IMR-90 (cell line): ENCODE data around the gene EPB41L4A. TPM values are rescaled to one million over a fixed set of nuclear protein-coding genes. Genes with fewer than 3 reads are reported as not detected.

ENCODE experiments used
- ATAC-seq: fragments of 200-7000 bp; cut with Tn5 transposase; 2 replicates; pipeline ENCODE4 v1.9.1; 2020; ENCODE audit warnings: low read depth, mild to moderate bottlenecking, moderate library complexity
- BruUV-seq: library from RNA; stranded (reverse); fragments of 400-500 nt; replicated peaks from 2 replicates; lab custom pipeline; 2021; lab: Mats Ljungman, UMichigan
- CTCF ChIA-PET: fragments of 300-600 bp; formaldehyde crosslinking; extraction: SDS; loops from one replicate; lab custom pipeline; 2021; ENCODE audit warnings: antibody characterized with exemption; lab: Yijun Ruan, JAX
- POLR2A ChIA-PET: fragments of 300-600 bp; sonication (Branson Sonifier 250); formaldehyde crosslinking; loops from one replicate; lab custom pipeline; 2022; ENCODE audit warnings: antibody characterized with exemption; ENCODE audit not compliant: unreplicated experiment; lab: Charles Lee
- DNase-seq: peaks from one replicate; pipeline ENCODE4 v3.0.0; 2013
- H2AFZ ChIP-seq: replicated peaks from 2 replicates; pipeline ENCODE3; 2013; ENCODE audit warnings: low read length, mild to moderate bottlenecking; ENCODE audit not compliant: poor library complexity
- H2AK5ac ChIP-seq: 2 replicates; pipeline ENCODE4 v1.6.1; 2013; ENCODE audit warnings: low read depth, low read length, inconsistent platforms
- H2AK9ac ChIP-seq: replicated peaks from 2 replicates; pipeline ENCODE3; 2013; ENCODE audit warnings: mild to moderate bottlenecking, low read depth, low read length, moderate library complexity; ENCODE audit not compliant: poor library complexity
- H2BK120ac ChIP-seq: 2 replicates; pipeline ENCODE4 v1.6.1; 2013; ENCODE audit warnings: low read depth, low read length, inconsistent platforms
- H2BK15ac ChIP-seq: 3 replicates; pipeline ENCODE4 v1.6.1; 2013; ENCODE audit warnings: low read depth, low read length, inconsistent platforms
- H2BK20ac ChIP-seq: 2 replicates; pipeline ENCODE4 v1.6.1; 2013; ENCODE audit warnings: low read depth, mild to moderate bottlenecking, inconsistent platforms, low read length, moderate library complexity
- H2BK5ac ChIP-seq: 2 replicates; pipeline ENCODE4 v1.6.1; 2013; ENCODE audit warnings: mild to moderate bottlenecking, low read depth, low read length, inconsistent platforms; ENCODE audit not compliant: poor library complexity, severe bottlenecking
- H3K14ac ChIP-seq: replicated peaks from 2 replicates; pipeline ENCODE4 v1.6.1; 2013; ENCODE audit warnings: low read depth, low read length, inconsistent platforms
- H3K18ac ChIP-seq: 2 replicates; pipeline ENCODE4 v1.6.1; 2013; ENCODE audit warnings: low read depth, low read length, control low read depth
- H3K23ac ChIP-seq: 2 replicates; pipeline ENCODE4 v1.6.1; 2013; ENCODE audit warnings: low read depth, low read length, inconsistent platforms
- H3K27ac ChIP-seq: 2 replicates; pipeline ENCODE4 v1.5.1; 2013; ENCODE audit warnings: mild to moderate bottlenecking, control low read depth, low read length; ENCODE audit not compliant: insufficient read depth
- H3K27me3 ChIP-seq: 2 replicates; pipeline ENCODE4 v1.6.1; 2013; ENCODE audit warnings: low read length; ENCODE audit not compliant: control insufficient read depth, insufficient read depth
- H3K36me3 ChIP-seq: 2 replicates; pipeline ENCODE4 v1.6.1; 2013; ENCODE audit warnings: low read length, mixed read lengths; ENCODE audit not compliant: control insufficient read depth, insufficient read depth
- H3K4ac ChIP-seq: 2 replicates; pipeline ENCODE4 v1.6.1; 2013; ENCODE audit warnings: low read depth, low read length, inconsistent platforms
- H3K4me1 ChIP-seq: 2 replicates; pipeline ENCODE4 v1.6.1; 2013; ENCODE audit warnings: low read length, mixed read lengths; ENCODE audit not compliant: control insufficient read depth, insufficient read depth
- H3K4me2 ChIP-seq: 2 replicates; pipeline ENCODE4 v1.6.1; 2013; ENCODE audit warnings: low read depth, mild to moderate bottlenecking, control low read depth, low read length, moderate library complexity
- H3K4me3 ChIP-seq: 2 replicates; pipeline ENCODE4 v1.5.1; 2013; ENCODE audit warnings: low read depth, mild to moderate bottlenecking, control low read depth, low read length, moderate library complexity; ENCODE audit not compliant: insufficient read depth
- H3K56ac ChIP-seq: 2 replicates; pipeline ENCODE4 v1.6.1; 2013; ENCODE audit warnings: low read length, inconsistent platforms; ENCODE audit not compliant: insufficient read depth; ENCODE audit errors: extremely low read depth
- H3K79me1 ChIP-seq, 2 experiments: 2 replicates each; pipeline ENCODE4 v1.6.1; 2013; ENCODE audit warnings: low read length in 2 of 2, inconsistent platforms in 1 of 2, low read depth in 1 of 2
- H3K9ac ChIP-seq: 2 replicates; pipeline ENCODE4 v1.6.1; 2013; ENCODE audit warnings: low read depth, low read length, control low read depth
- H3K9me1 ChIP-seq: 2 replicates; pipeline ENCODE4 v1.6.1; 2013; ENCODE audit warnings: low read length, inconsistent platforms; ENCODE audit not compliant: insufficient read depth
- H3K9me3 ChIP-seq: 2 replicates; pipeline ENCODE4 v1.6.1; 2013; ENCODE audit warnings: low read length; ENCODE audit not compliant: control insufficient read depth, insufficient read depth
- H4K20me1 ChIP-seq: 2 replicates; pipeline ENCODE4 v1.6.1; 2013; ENCODE audit warnings: low read length, inconsistent platforms; ENCODE audit not compliant: insufficient read depth
- H4K5ac ChIP-seq: 2 replicates; pipeline ENCODE4 v1.6.1; 2013; ENCODE audit warnings: mild to moderate bottlenecking, low read depth, low read length, control low read depth
- H4K8ac ChIP-seq, 2 experiments: 2 replicates each; pipeline ENCODE4 v1.6.1; 2013; ENCODE audit warnings: low read depth in 2 of 2, low read length in 2 of 2, control low read depth in 1 of 2, inconsistent platforms in 1 of 2
- H4K91ac ChIP-seq: 2 replicates; pipeline ENCODE4 v1.6.1; 2013; ENCODE audit warnings: low read depth, low read length, inconsistent platforms; ENCODE audit not compliant: insufficient read depth
- BHLHE40 ChIP-seq: fragments of 150-350 bp; IDR thresholded peaks from 2 replicates; pipeline ENCODE4 v1.6.1; 2016; ENCODE audit warnings: mild to moderate bottlenecking, low read depth, low read length
- CEBPB ChIP-seq: IDR thresholded peaks from 2 replicates; pipeline ENCODE4 v1.6.1; 2012; ENCODE audit warnings: low read depth, low read length, improper control_type of control experiment
- CHD1 ChIP-seq: IDR thresholded peaks from 2 replicates; pipeline ENCODE4 v1.6.1; 2012; ENCODE audit warnings: low read depth, low read length, improper control_type of control experiment
- FOS ChIP-seq: fragments of 150-350 bp; IDR thresholded peaks from 2 replicates; pipeline ENCODE4 v1.6.1; 2016; ENCODE audit warnings: low read depth, low read length
- MAFK ChIP-seq: IDR thresholded peaks from 2 replicates; pipeline ENCODE4 v1.6.1; 2012; ENCODE audit warnings: low read depth, low read length, improper control_type of control experiment
- MAZ ChIP-seq: IDR thresholded peaks from 2 replicates; pipeline ENCODE4 v1.6.1; 2012; ENCODE audit warnings: low read depth, mild to moderate bottlenecking, low read length, improper control_type of control experiment, moderate library complexity, borderline replicate concordance
- MXI1 ChIP-seq: IDR thresholded peaks from 2 replicates; pipeline ENCODE4 v1.6.1; 2012; ENCODE audit warnings: low read depth, mild to moderate bottlenecking, low read length, moderate library complexity, borderline replicate concordance
- NFE2L2 ChIP-seq: fragments of 150-350 bp; IDR thresholded peaks from 2 replicates; pipeline ENCODE4 v1.6.1; 2016; ENCODE audit warnings: low read depth, mild to moderate bottlenecking, low read length
- POLR2A ChIP-seq: IDR thresholded peaks from 2 replicates; pipeline ENCODE4 v1.6.1; 2012; ENCODE audit warnings: mild to moderate bottlenecking, low read depth, low read length
- RAD21 ChIP-seq: IDR thresholded peaks from 2 replicates; pipeline ENCODE4 v1.6.1; 2012; ENCODE audit warnings: low read length, improper control_type of control experiment
- RCOR1 ChIP-seq: IDR thresholded peaks from 2 replicates; pipeline ENCODE4 v1.6.1; 2012; ENCODE audit warnings: mild to moderate bottlenecking, low read length, improper control_type of control experiment; ENCODE audit not compliant: insufficient replicate concordance
- RFX5 ChIP-seq: IDR thresholded peaks from 2 replicates; pipeline ENCODE4 v1.8.0; 2012; ENCODE audit warnings: low read depth, mild to moderate bottlenecking, low read length, moderate library complexity
- SMC3 ChIP-seq: fragments of 150-350 bp; IDR thresholded peaks from 2 replicates; pipeline ENCODE4 v1.6.1; 2016; ENCODE audit warnings: low read depth, mild to moderate bottlenecking, antibody characterized with exemption, low read length, moderate library complexity
- WGBS, 2 experiments: methylation state at CpG; one replicate each; pipeline versions ENCODE4 v1.1.5 to v1.1.7; 2013; ENCODE audit warnings: missing lambda C conversion rate in 2 of 2; ENCODE audit not compliant: insufficient read length in 1 of 2; ENCODE audit errors: extremely low coverage in 2 of 2; 5-methylcytosine and 5-hydroxymethylcytosine counted together
- dilution Hi-C: fragments of 300-500 bp; cut with HindIII; formaldehyde crosslinking; loops from one replicate; pipeline ENCODE4 v1.14.3; 2018; ENCODE audit warnings: low sequenced_read_pairs; ENCODE audit not compliant: unreplicated experiment
- in situ Hi-C: fragments of 300-500 bp; cut with MboI; formaldehyde crosslinking; loops from 3 replicates; pipeline ENCODE4 v1.14.3; 2019; ENCODE audit warnings: low sequenced_read_pairs, inconsistent platforms, mixed read lengths
- intact Hi-C: fragments of 100-400 bp; cut with micrococcal nuclease; formaldehyde crosslinking; loops from 2 replicates; pipeline ENCODE4 v1.10.0; 2022
- polyA plus RNA-seq, 3 experiments: library from polyadenylated mRNA; depleted of rRNA; stranded (reverse); fragments of >200 nt; gene quantifications; 2 replicates each; pipeline ENCODE4 v1.2.3, GENCODE V29; 2012; ENCODE audit warnings: low replicate concordance in 1 of 3
- total RNA-seq: library from RNA; depleted of rRNA; stranded (reverse); fragments of >200 nt; gene quantifications from 2 replicates; pipeline ENCODE4 v1.2.3, GENCODE V29; 2012
- TF ChIP-seq, protein P1 (sequence below): conservative IDR thresholded peaks from 2 replicates; pipeline ENCODE4 v1.5.1; 2012; ENCODE audit warnings: mild to moderate bottlenecking, low read depth, low read length, improper control_type of control experiment
- TF ChIP-seq, protein P2 (sequence below): fragments of 150-350 bp; IDR thresholded peaks from 2 replicates; pipeline ENCODE4 v1.6.1; 2016; ENCODE audit warnings: low read depth, mild to moderate bottlenecking, low read length, moderate library complexity, borderline replicate concordance
- TF ChIP-seq, protein P3 (sequence below): fragments of 150-350 bp; IDR thresholded peaks from 2 replicates; pipeline ENCODE4 v1.6.1; 2017; ENCODE audit warnings: mild to moderate bottlenecking, antibody characterized with exemption, low read length, low read depth

The EPB41L4A gene
- total and polyA plus RNA-seq, 2 of the 4 experiments (the other 2 are of a cell fraction) = under 0.01 to 0.02 TPM

DNA sequence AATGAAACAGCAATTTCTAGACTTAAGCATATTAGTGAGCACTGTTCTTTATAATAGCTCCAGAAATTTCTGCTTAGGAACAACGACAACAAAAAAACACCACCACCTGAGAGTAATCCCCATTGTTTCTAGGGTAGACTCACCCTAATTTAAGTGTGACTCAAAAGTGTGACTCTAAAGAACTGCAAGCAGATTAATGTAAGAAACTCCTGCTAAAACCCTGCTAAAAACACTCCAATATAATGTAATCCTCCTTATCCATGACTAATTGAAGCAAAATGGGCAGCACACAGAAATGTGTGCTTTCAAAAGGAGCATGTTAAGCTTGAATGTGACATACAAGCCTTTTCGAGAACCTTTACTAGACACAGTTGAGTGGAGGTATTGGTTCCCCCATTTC, 296.0 kb downstream of the EPB41L4A start:
- Histone ChIP-seq H2BK20ac (no peak overlapping the region), H3K9me1 (no peaks in the 10 kb centered on the region), H3K18ac (no peak overlapping the region), H4K8ac (no peak overlapping the region), H4K91ac (no peak overlapping the region), H2BK120ac (no peak overlapping the region), H3K4me1 (no peaks in the 10 kb centered on the region; the same call in 1 of the 2 replicates), H2BK15ac (no peak overlapping the region), H3K23ac (no peak overlapping the region), H3K4me2 (no peak overlapping the region), H3K27me3 (no peaks in the 10 kb centered on the region), H3K56ac (no peak overlapping the region), H3K4ac (no peak overlapping the region), H3K79me1 (no peaks in the 10 kb centered on the region), H3K9ac (no peak overlapping the region), H2BK5ac (no peak overlapping the region), H4K20me1 (no peaks in the 10 kb centered on the region), H2AFZ (no peak overlapping the region), H2AK9ac (no peak overlapping the region), H3K14ac (no peak overlapping the region), H4K5ac (no peak overlapping the region), H2AK5ac (no peak overlapping the region), H3K4me3 (no peak overlapping the region), H3K27ac (no peak overlapping the region), H3K9me3 (peaks cover 6% of the 10 kb centered on the region), H3K36me3 (no peaks in the 10 kb centered on the region)
- WGBS, 2 experiments = no CpG with 5 or more reads among the region's 2 CpGs
- CTCF ChIA-PET = interaction anchor here (1.3 kb wide), 1 partner anchor 21 kb away, joined by 3 read pairs; no protein-coding TSS in a partner anchor
- ATAC-seq = no peak
- no peak for TF ChIP-seq CEBPB
- TF ChIP-seq RCOR1 = no peak
- TF ChIP-seq RAD21 = no peak
- TF ChIP-seq, protein P1, sequence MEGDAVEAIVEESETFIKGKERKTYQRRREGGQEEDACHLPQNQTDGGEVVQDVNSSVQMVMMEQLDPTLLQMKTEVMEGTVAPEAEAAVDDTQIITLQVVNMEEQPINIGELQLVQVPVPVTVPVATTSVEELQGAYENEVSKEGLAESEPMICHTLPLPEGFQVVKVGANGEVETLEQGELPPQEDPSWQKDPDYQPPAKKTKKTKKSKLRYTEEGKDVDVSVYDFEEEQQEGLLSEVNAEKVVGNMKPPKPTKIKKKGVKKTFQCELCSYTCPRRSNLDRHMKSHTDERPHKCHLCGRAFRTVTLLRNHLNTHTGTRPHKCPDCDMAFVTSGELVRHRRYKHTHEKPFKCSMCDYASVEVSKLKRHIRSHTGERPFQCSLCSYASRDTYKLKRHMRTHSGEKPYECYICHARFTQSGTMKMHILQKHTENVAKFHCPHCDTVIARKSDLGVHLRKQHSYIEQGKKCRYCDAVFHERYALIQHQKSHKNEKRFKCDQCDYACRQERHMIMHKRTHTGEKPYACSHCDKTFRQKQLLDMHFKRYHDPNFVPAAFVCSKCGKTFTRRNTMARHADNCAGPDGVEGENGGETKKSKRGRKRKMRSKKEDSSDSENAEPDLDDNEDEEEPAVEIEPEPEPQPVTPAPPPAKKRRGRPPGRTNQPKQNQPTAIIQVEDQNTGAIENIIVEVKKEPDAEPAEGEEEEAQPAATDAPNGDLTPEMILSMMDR = no peak
- TF ChIP-seq CHD1 = no peak
- no peak for TF ChIP-seq BHLHE40
- no peak for TF ChIP-seq MAFK
- no peak for TF ChIP-seq FOS
- TF ChIP-seq, protein P2, sequence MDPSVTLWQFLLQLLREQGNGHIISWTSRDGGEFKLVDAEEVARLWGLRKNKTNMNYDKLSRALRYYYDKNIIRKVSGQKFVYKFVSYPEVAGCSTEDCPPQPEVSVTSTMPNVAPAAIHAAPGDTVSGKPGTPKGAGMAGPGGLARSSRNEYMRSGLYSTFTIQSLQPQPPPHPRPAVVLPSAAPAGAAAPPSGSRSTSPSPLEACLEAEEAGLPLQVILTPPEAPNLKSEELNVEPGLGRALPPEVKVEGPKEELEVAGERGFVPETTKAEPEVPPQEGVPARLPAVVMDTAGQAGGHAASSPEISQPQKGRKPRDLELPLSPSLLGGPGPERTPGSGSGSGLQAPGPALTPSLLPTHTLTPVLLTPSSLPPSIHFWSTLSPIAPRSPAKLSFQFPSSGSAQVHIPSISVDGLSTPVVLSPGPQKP = no peak
- no peak for TF ChIP-seq MXI1
- TF ChIP-seq NFE2L2 = no peak
- no peak for TF ChIP-seq POLR2A
- TF ChIP-seq SMC3 = no peak
- no peak for TF ChIP-seq RFX5
- TF ChIP-seq MAZ = no peak
- TF ChIP-seq, protein P3, sequence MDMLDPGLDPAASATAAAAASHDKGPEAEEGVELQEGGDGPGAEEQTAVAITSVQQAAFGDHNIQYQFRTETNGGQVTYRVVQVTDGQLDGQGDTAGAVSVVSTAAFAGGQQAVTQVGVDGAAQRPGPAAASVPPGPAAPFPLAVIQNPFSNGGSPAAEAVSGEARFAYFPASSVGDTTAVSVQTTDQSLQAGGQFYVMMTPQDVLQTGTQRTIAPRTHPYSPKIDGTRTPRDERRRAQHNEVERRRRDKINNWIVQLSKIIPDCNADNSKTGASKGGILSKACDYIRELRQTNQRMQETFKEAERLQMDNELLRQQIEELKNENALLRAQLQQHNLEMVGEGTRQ = no peak
- intact Hi-C loops = no loop called here
- dilution Hi-C loops = no loop called here
- no peak for DNase-seq
- in situ Hi-C loops = no loop called here
- POLR2A ChIA-PET = no interaction called here
- BruUV-seq = no TSS peak
